ENCODE measurements around the gene SH3BGRL2.

DNA sequence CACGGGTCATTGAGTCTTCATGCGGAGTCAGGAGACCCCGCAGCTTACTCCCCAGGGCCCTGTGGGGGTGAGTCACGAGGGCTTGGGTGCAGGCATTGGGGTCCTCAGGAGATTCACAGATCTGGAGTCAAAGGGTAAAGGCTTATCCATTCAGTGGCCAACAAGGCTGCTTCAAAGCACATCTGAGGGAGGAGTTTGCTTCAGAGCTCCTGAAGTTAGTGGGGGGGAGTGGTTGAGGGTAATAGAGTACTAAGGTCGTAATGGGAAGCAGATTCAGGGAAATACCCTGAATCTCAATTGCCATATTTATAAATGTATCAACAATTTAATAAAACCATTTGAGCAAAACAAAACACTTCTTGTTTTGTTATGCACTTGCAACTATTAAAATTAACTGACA, 37.3 kb downstream of the SH3BGRL2 start:
- no peak for TF ChIP-seq EZH2 (IDR thresholded peaks at IDR 0.05; ENCODE audit: low read length, unreplicated experiment)
- TF ChIP-seq, protein P1, sequence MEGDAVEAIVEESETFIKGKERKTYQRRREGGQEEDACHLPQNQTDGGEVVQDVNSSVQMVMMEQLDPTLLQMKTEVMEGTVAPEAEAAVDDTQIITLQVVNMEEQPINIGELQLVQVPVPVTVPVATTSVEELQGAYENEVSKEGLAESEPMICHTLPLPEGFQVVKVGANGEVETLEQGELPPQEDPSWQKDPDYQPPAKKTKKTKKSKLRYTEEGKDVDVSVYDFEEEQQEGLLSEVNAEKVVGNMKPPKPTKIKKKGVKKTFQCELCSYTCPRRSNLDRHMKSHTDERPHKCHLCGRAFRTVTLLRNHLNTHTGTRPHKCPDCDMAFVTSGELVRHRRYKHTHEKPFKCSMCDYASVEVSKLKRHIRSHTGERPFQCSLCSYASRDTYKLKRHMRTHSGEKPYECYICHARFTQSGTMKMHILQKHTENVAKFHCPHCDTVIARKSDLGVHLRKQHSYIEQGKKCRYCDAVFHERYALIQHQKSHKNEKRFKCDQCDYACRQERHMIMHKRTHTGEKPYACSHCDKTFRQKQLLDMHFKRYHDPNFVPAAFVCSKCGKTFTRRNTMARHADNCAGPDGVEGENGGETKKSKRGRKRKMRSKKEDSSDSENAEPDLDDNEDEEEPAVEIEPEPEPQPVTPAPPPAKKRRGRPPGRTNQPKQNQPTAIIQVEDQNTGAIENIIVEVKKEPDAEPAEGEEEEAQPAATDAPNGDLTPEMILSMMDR (conservative IDR thresholded peaks at IDR 0.05; ENCODE audit: low read depth, low read length), result no peak

Data from PC-3 (cell line).